Retinal pigment epithelial cell (primary cell): ENCODE measurements around the gene RUSF1.

Experiments used
- DNase-seq: peaks from one replicate; pipeline ENCODE4 v3.0.0-alpha.2; 2010; ENCODE audit warnings: low read depth
- H3K4me3 ChIP-seq: 2 replicates; pipeline ENCODE4 v1.5.1; 2011; ENCODE audit warnings: mild to moderate bottlenecking, low read length, control low read depth, moderate library complexity
- TF ChIP-seq, protein P1 (sequence below): conservative IDR thresholded peaks from 2 replicates; pipeline ENCODE4 v1.5.1; 2011; ENCODE audit warnings: low read depth, low read length, control low read depth, inconsistent platforms

Gene RUSF1

DNA sequence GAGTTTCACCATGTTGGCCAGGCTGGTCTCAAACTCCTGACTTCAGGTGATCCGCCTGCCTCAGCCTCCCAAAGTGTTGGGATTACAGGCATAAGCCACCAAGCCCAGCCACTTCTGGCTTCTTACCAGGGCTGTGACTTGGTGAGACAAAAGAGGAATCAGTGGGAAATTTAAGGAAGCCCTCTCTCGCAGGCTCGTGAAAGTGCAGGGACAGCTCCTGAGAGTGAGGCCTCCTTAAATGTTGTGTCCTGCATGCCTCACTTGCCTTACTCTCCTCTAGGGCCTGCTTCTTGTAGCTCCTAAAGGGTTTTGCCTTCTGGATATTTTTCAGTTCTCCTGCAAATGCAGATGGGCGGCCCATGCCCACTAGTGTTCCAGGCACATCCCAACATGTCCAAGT is 24.7 kb upstream of the RUSF1 start:
- H3K4me3 ChIP-seq, result no peak overlapping the region
- TF ChIP-seq, protein P1, sequence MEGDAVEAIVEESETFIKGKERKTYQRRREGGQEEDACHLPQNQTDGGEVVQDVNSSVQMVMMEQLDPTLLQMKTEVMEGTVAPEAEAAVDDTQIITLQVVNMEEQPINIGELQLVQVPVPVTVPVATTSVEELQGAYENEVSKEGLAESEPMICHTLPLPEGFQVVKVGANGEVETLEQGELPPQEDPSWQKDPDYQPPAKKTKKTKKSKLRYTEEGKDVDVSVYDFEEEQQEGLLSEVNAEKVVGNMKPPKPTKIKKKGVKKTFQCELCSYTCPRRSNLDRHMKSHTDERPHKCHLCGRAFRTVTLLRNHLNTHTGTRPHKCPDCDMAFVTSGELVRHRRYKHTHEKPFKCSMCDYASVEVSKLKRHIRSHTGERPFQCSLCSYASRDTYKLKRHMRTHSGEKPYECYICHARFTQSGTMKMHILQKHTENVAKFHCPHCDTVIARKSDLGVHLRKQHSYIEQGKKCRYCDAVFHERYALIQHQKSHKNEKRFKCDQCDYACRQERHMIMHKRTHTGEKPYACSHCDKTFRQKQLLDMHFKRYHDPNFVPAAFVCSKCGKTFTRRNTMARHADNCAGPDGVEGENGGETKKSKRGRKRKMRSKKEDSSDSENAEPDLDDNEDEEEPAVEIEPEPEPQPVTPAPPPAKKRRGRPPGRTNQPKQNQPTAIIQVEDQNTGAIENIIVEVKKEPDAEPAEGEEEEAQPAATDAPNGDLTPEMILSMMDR, result no peak
- no peak for DNase-seq

DNA sequence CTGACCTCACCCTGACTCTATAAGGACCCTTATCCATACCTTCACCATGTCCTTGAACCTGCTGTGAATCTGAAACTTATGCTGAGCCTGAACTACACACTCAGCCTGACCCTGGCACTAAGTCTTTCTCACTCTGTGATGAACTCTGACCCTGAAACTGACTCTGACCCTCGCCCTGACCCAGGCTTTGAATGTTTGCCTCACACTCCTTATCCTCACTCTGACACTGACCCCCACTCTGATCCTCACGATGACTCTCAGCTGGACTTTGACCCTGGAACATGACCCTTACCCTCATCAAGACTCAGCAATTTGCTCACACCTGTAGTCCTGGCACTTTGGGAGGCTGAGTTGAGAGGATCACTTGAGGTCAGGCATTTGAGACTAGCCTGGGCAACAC is 23.9 kb upstream of the RUSF1 start:
- DNase-seq, result no peak
- no peak overlapping the region for H3K4me3 ChIP-seq
- TF ChIP-seq, protein P1, result no peak

DNA sequence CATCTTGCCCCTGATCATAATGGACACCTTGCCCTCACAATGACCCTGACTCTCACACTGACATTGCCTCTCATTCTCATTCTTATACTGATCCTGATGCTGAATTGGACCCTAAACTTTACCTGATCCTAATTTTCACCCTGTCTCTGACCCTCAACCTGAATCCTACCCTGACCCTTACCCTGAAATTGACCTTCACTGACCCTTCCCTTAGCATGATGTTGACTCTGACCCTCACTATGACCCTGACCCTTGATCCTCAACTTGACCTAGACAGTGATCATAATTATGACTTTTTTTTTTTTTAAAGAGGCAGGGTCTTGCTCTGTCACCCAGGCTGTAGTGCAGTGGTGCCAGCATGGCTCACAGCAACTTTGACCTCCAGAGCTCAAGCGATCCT is 22.9 kb upstream of the RUSF1 start:
- DNase-seq, result no peak
- TF ChIP-seq, protein P1, result no peak

DNA sequence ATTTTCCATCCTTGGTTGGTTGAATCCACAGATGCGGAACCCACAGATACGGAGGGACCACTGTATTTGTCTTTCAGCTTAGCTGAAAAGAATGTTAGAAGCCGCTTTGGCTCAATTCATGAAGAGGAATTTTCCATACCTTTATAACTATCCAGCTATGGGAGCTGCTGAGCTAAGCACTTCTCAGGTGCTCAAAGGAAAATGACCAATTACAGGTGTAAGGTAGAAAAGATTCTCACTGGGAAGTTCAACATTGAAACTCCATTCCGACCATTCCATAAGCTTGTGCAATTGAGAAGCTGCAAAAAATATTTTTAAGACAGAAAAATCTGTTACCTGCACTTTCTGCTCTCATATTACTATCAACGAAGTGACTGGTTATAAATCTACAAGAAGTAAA is 22.2 kb upstream of the RUSF1 start:
- DNase-seq, result no peak
- no peak overlapping the region for H3K4me3 ChIP-seq
- TF ChIP-seq, protein P1, result no peak

More for the DNA sequence above, 22.9 kb upstream of the RUSF1 start:
- no peak overlapping the region for H3K4me3 ChIP-seq

DNA sequence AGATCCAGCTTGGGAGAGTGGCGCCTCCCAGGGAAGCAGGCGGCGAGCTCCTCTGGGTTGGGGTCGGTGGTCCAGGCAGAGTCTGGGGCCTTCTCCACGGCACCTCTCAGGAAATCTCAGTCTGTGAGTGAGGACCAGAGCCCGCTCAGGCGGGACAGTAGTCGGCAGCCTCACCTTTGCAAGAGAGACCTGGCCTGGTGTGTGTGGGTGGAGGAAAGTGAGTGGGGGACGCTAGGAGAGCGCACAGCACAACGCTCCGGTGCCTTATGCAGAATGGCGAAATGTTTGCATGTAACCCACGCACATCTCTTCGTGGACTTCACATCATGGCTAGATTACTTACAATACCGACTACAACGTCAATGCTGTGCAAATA is 21.7 kb upstream of the RUSF1 start:
- H3K4me3 ChIP-seq, result no peak overlapping the region
- DNase-seq, result no peak
- TF ChIP-seq, protein P1, result no peak

DNA sequence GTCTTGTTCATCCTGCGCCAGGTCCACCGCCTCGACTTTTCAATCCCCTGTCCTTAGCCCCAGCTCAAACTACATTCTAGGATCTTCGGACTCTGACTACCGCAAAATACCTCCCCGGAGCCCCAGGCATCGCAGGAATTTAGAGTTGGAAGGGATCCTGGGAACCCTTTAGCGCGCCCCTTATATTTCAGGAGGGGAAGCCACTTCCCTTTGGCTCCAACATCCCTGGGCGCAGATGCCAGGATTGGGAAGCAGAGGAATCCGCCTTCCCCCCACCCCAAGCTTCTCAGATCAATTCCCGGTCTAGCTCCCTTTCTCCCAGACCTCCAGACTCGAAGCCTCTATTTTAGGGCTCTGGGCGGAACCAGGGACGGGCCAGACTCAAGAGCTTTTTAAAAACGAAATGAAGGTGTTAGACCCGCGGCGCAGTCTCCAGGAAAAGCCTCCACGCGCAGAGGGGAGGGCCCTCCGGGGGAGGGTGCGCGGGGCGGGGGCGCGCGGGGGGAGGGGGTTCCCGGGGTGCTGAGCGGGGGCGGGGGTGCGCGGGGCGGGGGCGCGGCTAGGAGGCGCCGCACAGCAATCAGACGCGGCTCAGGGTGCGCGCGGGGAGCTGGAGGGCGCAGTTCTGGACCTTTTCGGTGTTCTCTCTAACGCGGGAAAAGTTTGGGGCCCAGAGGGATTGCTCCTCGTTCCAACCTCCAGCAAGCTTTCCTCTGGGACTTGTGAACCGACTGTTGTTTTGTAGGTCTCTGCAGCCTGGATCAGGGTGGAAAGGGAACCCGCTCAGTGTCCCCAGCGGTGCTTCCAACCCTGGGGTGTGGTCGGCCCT is 21.1 kb upstream of the RUSF1 start:
- no peak for DNase-seq
- TF ChIP-seq, protein P1, result no peak
- no peak overlapping the region for H3K4me3 ChIP-seq

DNA sequence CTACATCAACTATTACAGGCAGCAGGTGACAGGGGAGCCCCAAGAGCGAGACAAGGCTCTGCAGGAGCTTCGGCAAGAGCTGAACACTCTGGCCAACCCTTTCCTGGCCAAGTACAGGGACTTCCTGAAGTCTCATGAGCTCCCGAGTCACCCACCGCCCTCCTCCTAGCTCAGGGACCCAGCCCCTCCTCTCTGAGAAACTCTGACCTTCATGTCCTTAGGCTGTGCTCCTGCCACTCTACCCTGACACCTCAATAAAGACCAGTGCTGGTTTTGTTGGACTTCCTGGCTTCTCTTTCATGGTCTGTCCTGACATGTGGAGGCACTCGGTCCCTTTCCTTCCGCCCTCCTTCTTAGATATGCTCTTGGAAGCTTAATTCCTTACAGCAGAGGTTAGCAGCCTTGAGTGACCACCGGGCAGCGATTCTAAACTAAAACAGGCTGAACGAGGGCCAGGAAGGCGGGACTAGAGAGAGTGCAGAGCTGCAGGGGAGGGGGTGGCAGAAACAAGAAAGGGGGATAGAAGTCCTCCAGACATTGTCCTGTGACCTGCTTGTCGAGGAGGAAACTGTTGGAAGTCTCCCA is 20.4 kb upstream of the RUSF1 start:
- no peak overlapping the region for H3K4me3 ChIP-seq
- TF ChIP-seq, protein P1, result no peak
- no peak for DNase-seq
